Measurements from ENCODE around the gene MT1H.

The MT1H gene

GRCh38 chr16:56631197-56631596, 38.4 kb upstream of the MT1H start:
- H3K27ac ChIP-seq = no peak overlapping the region
- H3K27me3 ChIP-seq (ENCODE audit: insufficient read depth, low read depth, severe bottlenecking) = no peaks in the 10 kb centered on the region
- H3K36me3 ChIP-seq = no peaks in the 10 kb centered on the region
- no peak overlapping the region for H3K4me3 ChIP-seq (ENCODE audit: low read depth, low read length)
- no peak for TF ChIP-seq CTCF (IDR thresholded peaks at IDR 0.05; ENCODE audit: low read depth, low read length)
- DNase-seq = no peak
- no peaks in the 10 kb centered on the region for H3K9me3 ChIP-seq (ENCODE audit: severe bottlenecking)

DNA sequence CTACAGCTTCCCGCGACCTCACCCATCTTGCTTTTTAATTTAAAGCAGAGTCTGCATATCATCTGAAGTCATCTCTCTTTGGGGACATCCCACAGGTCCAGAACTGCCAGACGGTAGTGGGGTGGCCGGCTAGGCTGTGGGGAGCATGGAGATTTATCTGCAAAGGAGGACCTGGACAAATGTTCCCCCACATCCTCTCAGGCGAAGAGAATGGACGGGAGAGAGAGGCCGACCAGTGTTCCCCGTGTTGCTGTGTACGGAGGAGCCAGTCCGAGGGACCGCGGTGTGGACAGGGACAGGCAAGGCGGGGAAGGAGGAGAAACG, 37.8 kb upstream of the MT1H start:
- H3K36me3 ChIP-seq = no peaks in the 10 kb centered on the region
- no peaks in the 10 kb centered on the region for H3K9me3 ChIP-seq (ENCODE audit: severe bottlenecking)
- H3K27me3 ChIP-seq (ENCODE audit: insufficient read depth, low read depth, severe bottlenecking) = no peaks in the 10 kb centered on the region
- no peak for TF ChIP-seq CTCF (IDR thresholded peaks at IDR 0.05; ENCODE audit: low read depth, low read length)
- no peak overlapping the region for H3K27ac ChIP-seq
- no peak for DNase-seq
- H3K4me3 ChIP-seq (ENCODE audit: low read depth, low read length) = no peak overlapping the region

GRCh38 chr16:56632156-56632847, 37.3 kb upstream of the MT1H start, which contains the start of gene MT1M:
Gene MT1M (plus strand): TSS chr16:56632659. CDS start chr16:56632732, 73 bp downstream.
- TF ChIP-seq CTCF (IDR thresholded peaks at IDR 0.05; ENCODE audit: low read depth, low read length) = no peak
- Histone ChIP-seq H3K27me3 (ENCODE audit: insufficient read depth, low read depth, severe bottlenecking) (no peaks in the 10 kb centered on the region), H3K27ac (no peak within 1 kb of the TSS), H3K4me3 (ENCODE audit: low read depth, low read length) (no peak within 1 kb of the TSS), H3K36me3 (no peaks in the 10 kb centered on the region), H3K9me3 (ENCODE audit: severe bottlenecking) (no peaks in the 10 kb centered on the region)
- no peak for DNase-seq

DNA sequence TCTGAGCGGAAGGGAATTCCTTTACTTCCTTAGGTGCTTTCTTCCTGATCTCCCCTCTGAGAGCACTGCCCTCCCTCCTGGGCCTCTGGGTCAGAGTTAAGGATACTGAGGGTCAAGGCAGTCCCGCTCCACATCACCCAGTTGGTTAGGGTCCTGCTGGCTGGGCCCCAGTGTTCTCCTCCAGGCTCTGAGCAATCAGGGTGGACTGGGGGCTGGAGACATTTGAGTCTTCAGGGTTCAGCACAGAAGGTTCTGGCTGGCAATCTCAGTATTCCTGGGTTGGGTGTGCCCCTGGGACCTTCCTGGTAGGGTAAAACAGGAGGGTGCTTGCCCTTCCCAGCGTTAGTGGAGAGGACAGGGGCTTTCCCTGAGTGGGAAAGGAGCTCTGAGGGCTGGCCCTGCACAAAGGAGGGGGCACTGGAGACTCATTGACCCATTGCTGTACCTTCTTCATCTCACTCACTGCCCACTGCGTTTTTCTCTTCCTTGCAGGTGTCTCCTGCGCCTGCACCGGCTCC, 36.7 kb upstream of the MT1H start:
- no peak for DNase-seq
- no peaks in the 10 kb centered on the region for H3K36me3 ChIP-seq
- no peak overlapping the region for H3K4me3 ChIP-seq (ENCODE audit: low read depth, low read length)
- H3K9me3 ChIP-seq (ENCODE audit: severe bottlenecking) = no peaks in the 10 kb centered on the region
- H3K27me3 ChIP-seq (ENCODE audit: insufficient read depth, low read depth, severe bottlenecking) = no peaks in the 10 kb centered on the region
- H3K27ac ChIP-seq = no peak overlapping the region
- TF ChIP-seq CTCF (IDR thresholded peaks at IDR 0.05; ENCODE audit: low read depth, low read length) = no peak

GRCh38 chr16:56633535-56633934, 36.1 kb upstream of the MT1H start:
- Histone ChIP-seq H3K27ac (no peak overlapping the region), H3K27me3 (ENCODE audit: insufficient read depth, low read depth, severe bottlenecking) (no peaks in the 10 kb centered on the region), H3K9me3 (ENCODE audit: severe bottlenecking) (no peaks in the 10 kb centered on the region), H3K4me3 (ENCODE audit: low read depth, low read length) (no peak overlapping the region), H3K36me3 (no peaks in the 10 kb centered on the region)
- DNase-seq = no peak
- no peak for TF ChIP-seq CTCF (IDR thresholded peaks at IDR 0.05; ENCODE audit: low read depth, low read length)
